GM18519 (cell line): Measurements from ENCODE around the gene GALNT4.

ENCODE experiments used
- ATAC-seq: cut with Tn5 transposase; IDR thresholded peaks from one replicate; pipeline ENCODE4 v1.9.1; 2021; ENCODE audit warnings: mild to moderate bottlenecking, moderate library complexity; ENCODE audit not compliant: unreplicated experiment, low FRiP score

The GALNT4 gene

GRCh38 chr12:89494411-89495231, 30.0 kb downstream of the GALNT4 start:
- peak; percentile 37 for ATAC-seq

GRCh38 chr12:89493670-89494302, 30.8 kb downstream of the GALNT4 start:
- ATAC-seq = no peak

- ATAC-seq = no peak
Measured at GRCh38 chr12:89492883-89493282, 31.7 kb downstream of the GALNT4 start.

GRCh38 chr12:89490922-89491321, 33.7 kb downstream of the GALNT4 start:
- ATAC-seq = no peak

- ATAC-seq = no peak
Measured at GRCh38 chr12:89486264-89486663, 38.3 kb downstream of the GALNT4 start.

- no peak for ATAC-seq
Measured at GRCh38 chr12:89484470-89484869, 40.1 kb downstream of the GALNT4 start.

GRCh38 chr12:89481213-89481914, 43.2 kb downstream of the GALNT4 start:
- ATAC-seq = no peak

- ATAC-seq = no peak
Measured at GRCh38 chr12:89479982-89480381, 44.6 kb downstream of the GALNT4 start.

- ATAC-seq = no peak
Measured at GRCh38 chr12:89477633-89478279, 46.8 kb downstream of the GALNT4 start.

- ATAC-seq = no peak
Measured at GRCh38 chr12:89476904-89477595, 47.5 kb downstream of the GALNT4 start.

GRCh38 chr12:89476232-89476631, 48.4 kb downstream of the GALNT4 start:
- no peak for ATAC-seq

- no peak for ATAC-seq
Measured at GRCh38 chr12:89475203-89475990, 49.2 kb downstream of the GALNT4 start.

- no peak for ATAC-seq
Measured at GRCh38 chr12:89474615-89475014, 50.0 kb downstream of the GALNT4 start.
